H1 (cell line): Measurements from ENCODE around the gene ITGA8. TPM values are rescaled to one million over a fixed set of nuclear protein-coding genes. Genes with fewer than 3 reads are reported as not detected.

Experiments
- CTCF ChIA-PET: fragments of 300-600 bp; sonication (Branson Sonifier 250); formaldehyde crosslinking; loops from one replicate; lab custom pipeline; 2021; ENCODE audit not compliant: partially characterized antibody; lab: Charles Lee
- POLR2A ChIA-PET: fragments of 300-600 bp; sonication (Branson Sonifier 250); formaldehyde crosslinking; loops from one replicate; lab custom pipeline; 2021; ENCODE audit warnings: inconsistent platforms; ENCODE audit not compliant: partially characterized antibody; lab: Charles Lee
- DNase-seq, 2 experiments: peaks; one replicate each; pipeline versions ENCODE4 v3.0.0 to v3.0.0-alpha.2; 2010 to 2022; ENCODE audit warnings: low spot score in 2 of 2, low read depth in 1 of 2, mixed read lengths in 1 of 2
- FAIRE-seq: peaks from 2 replicates; lab custom pipeline; 2011; peaks lifted over from hg19 to GRCh38; lab: Jason Lieb, UNC
- H2AFZ ChIP-seq: 2 replicates; pipeline ENCODE4 v1.8.1; 2012; ENCODE audit warnings: low read length, inconsistent platforms
- H2AK5ac ChIP-seq: 2 replicates; pipeline ENCODE4 v1.6.1; 2013; ENCODE audit warnings: low read depth, low read length
- H2BK120ac ChIP-seq: replicated peaks from 2 replicates; pipeline ENCODE3; 2013; ENCODE audit warnings: low read depth, low read length, inconsistent platforms
- H2BK12ac ChIP-seq: 2 replicates; pipeline ENCODE4 v1.6.1; 2013; ENCODE audit warnings: low read depth, low read length
- H2BK15ac ChIP-seq: 2 replicates; pipeline ENCODE4 v1.6.1; 2013; ENCODE audit warnings: low read length
- H2BK20ac ChIP-seq: 2 replicates; pipeline ENCODE4 v1.6.1; 2013; ENCODE audit warnings: low read length
- H2BK5ac ChIP-seq: 2 replicates; pipeline ENCODE4 v1.6.1; 2013; ENCODE audit warnings: low read depth, low read length
- H3K14ac ChIP-seq: 2 replicates; pipeline ENCODE4 v1.6.1; 2013; ENCODE audit warnings: inconsistent platforms; ENCODE audit not compliant: insufficient read length
- H3K18ac ChIP-seq: 2 replicates; pipeline ENCODE4 v1.6.1; 2013; ENCODE audit warnings: low read length; ENCODE audit errors: extremely low read depth
- H3K23ac ChIP-seq: 2 replicates; pipeline ENCODE4 v1.6.1; 2013; ENCODE audit warnings: inconsistent platforms; ENCODE audit not compliant: insufficient read length
- H3K23me2 ChIP-seq: 2 replicates; pipeline ENCODE4 v1.6.1; 2013; ENCODE audit warnings: low read depth, low read length
- H3K27ac ChIP-seq: 2 replicates; pipeline ENCODE4 v1.6.1; 2011; ENCODE audit warnings: low read depth, low read length, inconsistent platforms
- H3K27me3 ChIP-seq, 4 experiments: replicated peaks in 1 of 4; 1 replicate in 1 of 4; 2 replicates in 3 of 4; pipeline versions ENCODE4 v1.6.1 to v1.8.1; 2011 to 2013; ENCODE audit warnings: low read length in 3 of 4, mild to moderate bottlenecking in 3 of 4, inconsistent platforms in 2 of 4, mixed read lengths in 2 of 4, moderate library complexity in 1 of 4; ENCODE audit not compliant: control insufficient read depth in 3 of 4, insufficient read depth in 3 of 4; ENCODE audit errors: extremely low read depth in 1 of 4
- H3K36me3 ChIP-seq, 4 experiments: 2 replicates each; pipeline versions ENCODE4 v1.6.1 to v1.8.1; 2011 to 2013; ENCODE audit warnings: mild to moderate bottlenecking in 4 of 4, low read length in 3 of 4, moderate library complexity in 2 of 4, control low read depth in 1 of 4, inconsistent platforms in 1 of 4; ENCODE audit not compliant: insufficient read depth in 4 of 4, control insufficient read depth in 2 of 4
- H3K4ac ChIP-seq: replicated peaks from 2 replicates; pipeline ENCODE3; 2013; ENCODE audit warnings: low read length, low read depth, mixed read lengths, inconsistent platforms; ENCODE audit not compliant: insufficient read length
- H3K4me1 ChIP-seq, 4 experiments: replicated peaks in 1 of 4; 1 replicate in 1 of 4; 2 replicates in 3 of 4; pipeline versions ENCODE4 v1.6.1 to v1.8.1; 2011 to 2013; ENCODE audit warnings: low read length in 3 of 4, inconsistent platforms in 2 of 4, mixed read lengths in 1 of 4; ENCODE audit not compliant: insufficient read depth in 4 of 4, control insufficient read depth in 3 of 4
- H3K4me2 ChIP-seq, 2 experiments: 2 replicates each; pipeline versions ENCODE4 v1.6.1 to v1.8.1; 2011 to 2013; ENCODE audit warnings: low read depth in 2 of 2, low read length in 2 of 2, control low read depth in 1 of 2, inconsistent platforms in 1 of 2, mild to moderate bottlenecking in 1 of 2; ENCODE audit not compliant: insufficient read depth in 1 of 2
- H3K4me3 ChIP-seq, 4 experiments: fragments of 200-600, 300-600 bp in 1 of 4; sonication (generic), shearing (Covaris generic), sonication (Bioruptor Twin) in 1 of 4; 2 replicates each; pipeline versions ENCODE4 v1.5.1 to v1.8.1; 2011 to 2016; ENCODE audit warnings: low read length in 4 of 4, low read depth in 3 of 4, control low read depth in 2 of 4, inconsistent platforms in 2 of 4, mild to moderate bottlenecking in 2 of 4, mixed read lengths in 1 of 4, moderate library complexity in 1 of 4; ENCODE audit not compliant: insufficient read depth in 2 of 4; ENCODE audit errors: extremely low read depth in 1 of 4
- H3K56ac ChIP-seq: replicated peaks from 2 replicates; pipeline ENCODE3; 2013; ENCODE audit warnings: low read depth, mild to moderate bottlenecking, mixed read lengths, low read length, inconsistent platforms; ENCODE audit not compliant: insufficient read length
- H3K79me1 ChIP-seq: 2 replicates; pipeline ENCODE4 v1.6.1; 2013; ENCODE audit warnings: low read depth, low read length, control low read depth
- H3K79me2 ChIP-seq, 2 experiments: 2 replicates each; pipeline versions ENCODE4 v1.6.1 to v1.8.1; 2012 to 2013; ENCODE audit warnings: low read length in 2 of 2, mild to moderate bottlenecking in 2 of 2, inconsistent platforms in 1 of 2; ENCODE audit not compliant: insufficient read depth in 2 of 2, control insufficient read depth in 1 of 2
- H3K9ac ChIP-seq, 4 experiments: replicated peaks in 1 of 4; 1 replicate in 1 of 4; 2 replicates in 3 of 4; pipeline versions ENCODE4 v1.6.1 to v1.8.1; 2011 to 2013; ENCODE audit warnings: low read depth in 3 of 4, low read length in 3 of 4, control low read depth in 2 of 4, mild to moderate bottlenecking in 2 of 4, moderate library complexity in 2 of 4, inconsistent platforms in 1 of 4; ENCODE audit errors: extremely low read depth in 1 of 4
- H3K9me3 ChIP-seq, 2 experiments: 2 replicates each; pipeline versions ENCODE4 v1.6.1 to v1.8.1; 2012 to 2013; ENCODE audit warnings: mild to moderate bottlenecking in 2 of 2, moderate library complexity in 2 of 2, control low read depth in 1 of 2, inconsistent platforms in 1 of 2, low read depth in 1 of 2, low read length in 1 of 2, mixed read lengths in 1 of 2; ENCODE audit not compliant: insufficient read depth in 2 of 2
- H4K20me1 ChIP-seq, 2 experiments: replicated peaks in 1 of 2; 2 replicates each; pipeline versions ENCODE3 to v1.8.1; 2011 to 2013; ENCODE audit warnings: inconsistent platforms in 2 of 2, low read length in 2 of 2, mild to moderate bottlenecking in 1 of 2; ENCODE audit not compliant: insufficient read depth in 2 of 2, control insufficient read depth in 1 of 2
- H4K5ac ChIP-seq: 2 replicates; pipeline ENCODE4 v1.6.1; 2013; ENCODE audit warnings: low read length, low read depth, mixed read lengths, inconsistent platforms; ENCODE audit not compliant: insufficient read length
- H4K8ac ChIP-seq: 2 replicates; pipeline ENCODE4 v1.8.0; 2013; ENCODE audit warnings: mild to moderate bottlenecking, moderate library complexity, low read length, inconsistent platforms; ENCODE audit not compliant: insufficient read depth; ENCODE audit errors: extremely low read depth
- H4K91ac ChIP-seq: replicated peaks from 2 replicates; pipeline ENCODE3; 2013; ENCODE audit warnings: low read length, mixed read lengths, inconsistent platforms; ENCODE audit not compliant: insufficient read length
- ASH2L ChIP-seq: fragments of 200-600, 300-600 bp; sonication (generic); IDR thresholded peaks from one replicate; pipeline ENCODE4 v1.7.1; 2017; ENCODE audit warnings: low read length
- CHD1 ChIP-seq: IDR thresholded peaks from 2 replicates; pipeline ENCODE4 v1.6.1; 2012; ENCODE audit warnings: low read depth, low read length, improper control_type of control experiment
- CHD2 ChIP-seq: IDR thresholded peaks from 2 replicates; pipeline ENCODE4 v1.6.1; 2012; ENCODE audit warnings: low read length, improper control_type of control experiment
- CREB1 ChIP-seq: IDR thresholded peaks from 2 replicates; pipeline ENCODE4 v1.6.1; 2012; ENCODE audit warnings: inconsistent platforms
- E2F6 ChIP-seq: IDR thresholded peaks from 2 replicates; pipeline ENCODE4 v1.6.1; 2012; ENCODE audit warnings: inconsistent platforms
- EZH2 ChIP-seq: fragments of 200-600 bp; sonication (generic); IDR thresholded peaks from 2 replicates; pipeline ENCODE4 v1.7.1; 2012; ENCODE audit warnings: low read depth, mild to moderate bottlenecking, moderate library complexity, low read length, inconsistent platforms; ENCODE audit not compliant: severe bottlenecking
- POU5F1 ChIP-seq: IDR thresholded peaks from 2 replicates; pipeline ENCODE4 v1.6.1; 2011; ENCODE audit warnings: low read depth, mild to moderate bottlenecking, low read length, moderate library complexity
- RXRA ChIP-seq: IDR thresholded peaks from 2 replicates; pipeline ENCODE4 v1.6.1; 2011; ENCODE audit warnings: low read depth, mild to moderate bottlenecking, low read length, moderate library complexity; ENCODE audit not compliant: insufficient read depth
- TBP ChIP-seq: IDR thresholded peaks from 2 replicates; pipeline ENCODE4 v1.6.1; 2011; ENCODE audit warnings: low read depth, low read length, improper control_type of control experiment
- TCF12 ChIP-seq: IDR thresholded peaks from 2 replicates; pipeline ENCODE4 v1.6.1; 2011; ENCODE audit warnings: low read depth, mild to moderate bottlenecking, low read length
- WGBS, 2 experiments: shearing (Covaris generic) in 1 of 2; methylation state at CpG; one replicate each; pipeline versions ENCODE4 v1.1.6 to v1.1.7; 2013 to 2015; ENCODE audit warnings: low lambda C conversion rate in 2 of 2, mixed read lengths in 2 of 2, inconsistent platforms in 1 of 2, low coverage in 1 of 2, missing lambda C conversion rate in 1 of 2; ENCODE audit not compliant: insufficient replicate concordance in 2 of 2, insufficient coverage in 1 of 2, insufficient read length in 1 of 2; ENCODE audit errors: extremely low coverage in 1 of 2, missing lambda C conversion rate in 1 of 2; 5-methylcytosine and 5-hydroxymethylcytosine counted together
- polyA plus RNA-seq, 7 experiments: library from polyadenylated mRNA; depleted of rRNA in 3 of 7; stranded (reverse) in 5 of 7; unstranded in 2 of 7; fragments of >200 nt in 5 of 7; fragments of 200-250 nt in 2 of 7; gene quantifications; 1 replicate in 5 of 7; 2 replicates in 1 of 7; 4 replicates in 1 of 7; pipeline versions ENCODE4 v1.2.1 to v1.2.3, GENCODE V29; 2011 to 2013; ENCODE audit warnings: missing spikeins in 2 of 7, mixed read lengths in 2 of 7
- total RNA-seq: library from RNA; stranded (reverse); fragmentation: NEBNext Ultra II Directional; extraction: Animal tissue kit (Norgen Biotek cat#: 25700); gene quantifications from 2 replicates; pipeline ENCODE4 v1.2.1, GENCODE V29; 2021

The ITGA8 gene
- total and polyA plus RNA-seq, 2 of the 8 experiments (the other 6 are each of a cell fraction or from before 2014, with no cell fraction given) = not detected

GRCh38 chr10:15745751-15746150 lies 26.0 kb upstream of the ITGA8 start:
- Histone ChIP-seq H3K9ac (no peak overlapping the region), H3K79me1 (no peaks in the 10 kb centered on the region), H2BK15ac (no peak overlapping the region), H2BK20ac (no peak overlapping the region), H3K36me3 (no peaks in the 10 kb centered on the region), H3K27ac (no peak overlapping the region), H2BK120ac (no peak overlapping the region), H3K23me2 (no peaks in the 10 kb centered on the region), H2BK5ac (no peak overlapping the region), H3K23ac (no peak overlapping the region), H3K79me2 (no peaks in the 10 kb centered on the region), H3K56ac (no peak overlapping the region), H3K9me3 (no peaks in the 10 kb centered on the region), H4K8ac (no peak overlapping the region), H2BK12ac (no peak overlapping the region), H3K4me3 (no peak overlapping the region), H4K20me1 (no peaks in the 10 kb centered on the region), H3K14ac (no peak overlapping the region), H3K4me1 (no peaks in the 10 kb centered on the region), H4K91ac (no peak overlapping the region), H3K4me2 (no peak overlapping the region), H4K5ac (no peak overlapping the region), H2AK5ac (no peak overlapping the region), H3K27me3 (no peaks in the 10 kb centered on the region), H2AFZ (no peak overlapping the region), H3K18ac (no peak overlapping the region), H3K4ac (no peak overlapping the region)
- DNase-seq (peak in 1 of 2 experiments; percentile 1), FAIRE-seq (no peak)
- TF ChIP-seq CREB1 = no peak
- TF ChIP-seq CHD2 = no peak
- TF ChIP-seq POU5F1 = no peak
- TF ChIP-seq CHD1 = no peak
- no peak for TF ChIP-seq E2F6
- no peak for TF ChIP-seq RXRA
- TF ChIP-seq TCF12 = no peak
- no peak for TF ChIP-seq EZH2
- no peak for TF ChIP-seq ASH2L
- TF ChIP-seq TBP = no peak
- ChIA-PET POLR2A (interaction anchor here (0.5 kb wide), 1 partner anchor 1060 kb away, joined by 3 read pairs; no protein-coding TSS in a partner anchor), CTCF (interaction anchor here (0.9 to 1.6 kb wide), 9 partner anchors 19 to 362 kb away, joined by 3 to 6 read pairs (median 4); partner anchors contain the start of gene ITGA8)
- WGBS, 2 experiments = 100% methylated on average over 1 of the region's 1 CpG; no CpG with 5 or more reads in 1 of the 2 experiments
